HCT116 (cell line): ENCODE results near the gene TPM3. TPM values are rescaled to one million over a fixed set of nuclear protein-coding genes. Genes with fewer than 3 reads are reported as not detected.

Experiments
- ATAC-seq: fragments of 200-7000 bp; cut with Tn5 transposase; 2 replicates; pipeline ENCODE4 v1.9.1; 2020; ENCODE audit warnings: mild to moderate bottlenecking, moderate library complexity
- BruUV-seq: library from RNA; stranded (reverse); fragments of 400-500 nt; replicated peaks from 2 replicates; lab custom pipeline; 2021; lab: Mats Ljungman, UMichigan
- CTCF ChIA-PET: fragments of 300-600 bp; sonication (Branson Sonifier 250); formaldehyde crosslinking; loops from one replicate; lab custom pipeline; 2021; ENCODE audit warnings: antibody characterized with exemption; lab: Charles Lee
- POLR2A ChIA-PET: fragments of 300-600, 350-600 bp; sonication (Branson Sonifier 250); formaldehyde crosslinking; loops from one replicate; lab custom pipeline; 2021; ENCODE audit warnings: antibody characterized with exemption; lab: Charles Lee
- RAD21 ChIA-PET, 2 experiments: fragments of 300-600 bp; sonication (Branson Sonifier 250); formaldehyde crosslinking; loops; one replicate each; lab custom pipeline; 2023; ENCODE audit warnings: low total read pairs in 2 of 2; ENCODE audit not compliant: uncharacterized antibody in 2 of 2, unreplicated experiment in 2 of 2, low non-redundant PET in 1 of 2; lab: Charles Lee
- DNase-seq: peaks from one replicate; pipeline ENCODE4 v3.0.0-alpha.2; 2010; ENCODE audit warnings: low read depth, low spot score
- H2AFZ ChIP-seq: fragments of 200-600 bp; shearing (Covaris generic), sonication (generic); 2 replicates; pipeline ENCODE4 v1.6.1; 2017; ENCODE audit warnings: low read depth, mixed run types, mixed read lengths, antibody characterized with exemption, low read length; ENCODE audit not compliant: poor library complexity, severe bottlenecking
- H3K27ac ChIP-seq: 2 replicates; pipeline ENCODE4 v1.5.1; 2012; ENCODE audit warnings: low read depth, low read length
- H3K27me3 ChIP-seq: fragments of 200-600 bp; sonication (generic); 2 replicates; pipeline ENCODE4 v1.6.1; 2016; ENCODE audit warnings: mixed run types, low read length, mixed read lengths; ENCODE audit not compliant: insufficient read depth
- H3K36me3 ChIP-seq, 2 experiments: fragments of 200-500 bp in 1 of 2; fragments of 200-600 bp in 1 of 2; sonication (Bioruptor generic) in 1 of 2; sonication (generic) in 1 of 2; 2 replicates each; pipeline versions ENCODE4 v1.5.1 to v1.6.1; 2014 to 2016; ENCODE audit warnings: low read length in 2 of 2, inconsistent platforms in 1 of 2, mixed read lengths in 1 of 2, mixed run types in 1 of 2; ENCODE audit not compliant: insufficient read depth in 2 of 2, control insufficient read depth in 1 of 2
- H3K4me1 ChIP-seq, 2 experiments: fragments of 200-600 bp in 1 of 2; sonication (generic) in 1 of 2; 2 replicates each; pipeline versions ENCODE4 v1.5.1 to v1.6.1; 2012 to 2017; ENCODE audit warnings: low read length in 2 of 2, inconsistent platforms in 1 of 2, mild to moderate bottlenecking in 1 of 2, mixed read lengths in 1 of 2, mixed run types in 1 of 2, moderate library complexity in 1 of 2; ENCODE audit not compliant: insufficient read depth in 2 of 2, control insufficient read depth in 1 of 2
- H3K4me2 ChIP-seq: fragments of 200-600 bp; sonication (generic); 2 replicates; pipeline ENCODE4 v1.6.1; 2017; ENCODE audit warnings: mixed run types, low read length, mixed read lengths
- H3K4me3 ChIP-seq, 2 experiments: fragments of 200-600 bp in 1 of 2; sonication (generic) in 1 of 2; replicated peaks in 1 of 2; 2 replicates each; pipeline ENCODE4 v1.5.1; 2011 to 2016; ENCODE audit warnings: low read length in 2 of 2, control low read depth in 1 of 2, low read depth in 1 of 2, mild to moderate bottlenecking in 1 of 2, mixed read lengths in 1 of 2, mixed run types in 1 of 2
- H3K79me2 ChIP-seq: fragments of 200-600 bp; sonication (generic); 2 replicates; pipeline ENCODE4 v1.6.1; 2017; ENCODE audit warnings: mild to moderate bottlenecking, mixed run types, low read length, moderate library complexity, mixed read lengths; ENCODE audit not compliant: insufficient read depth
- H3K9ac ChIP-seq: fragments of 200-600 bp; sonication (generic); 2 replicates; pipeline ENCODE4 v1.6.1; 2016; ENCODE audit warnings: low read length, mixed read lengths
- H3K9me2 ChIP-seq: fragments of 200-600 bp; sonication (generic), shearing (Covaris generic); 2 replicates; pipeline ENCODE4 v1.6.1; 2017; ENCODE audit warnings: mixed run types, mild to moderate bottlenecking, moderate library complexity; ENCODE audit not compliant: insufficient read depth
- H3K9me3 ChIP-seq, 2 experiments: fragments of 200-500 bp in 1 of 2; fragments of 200-600 bp in 1 of 2; sonication (Bioruptor generic) in 1 of 2; sonication (generic) in 1 of 2; 2 replicates each; pipeline ENCODE4 v1.6.1; 2014 to 2017; ENCODE audit warnings: low read length in 2 of 2, mixed read lengths in 2 of 2, inconsistent platforms in 1 of 2, low read depth in 1 of 2, mild to moderate bottlenecking in 1 of 2, mixed run types in 1 of 2, moderate library complexity in 1 of 2; ENCODE audit not compliant: control insufficient read depth in 1 of 2, insufficient read depth in 1 of 2
- H4K20me1 ChIP-seq: fragments of 200-600 bp; sonication (generic), shearing (Covaris generic); 2 replicates; pipeline ENCODE4 v1.6.1; 2017; ENCODE audit warnings: mixed run types, mild to moderate bottlenecking, moderate library complexity; ENCODE audit not compliant: insufficient read depth
- CBX3 ChIP-seq: IDR thresholded peaks from 2 replicates; pipeline ENCODE4 v1.6.1; 2012; ENCODE audit warnings: low read depth
- CEBPB ChIP-seq: IDR thresholded peaks from 2 replicates; pipeline ENCODE4 v1.6.1; 2012; ENCODE audit warnings: low read depth
- EGR1 ChIP-seq: IDR thresholded peaks from 2 replicates; pipeline ENCODE4 v1.6.1; 2012; ENCODE audit warnings: low read depth
- FOSL1 ChIP-seq: IDR thresholded peaks from 2 replicates; pipeline ENCODE4 v1.6.1; 2012; ENCODE audit warnings: low read depth
- RAD21 ChIP-seq: IDR thresholded peaks from 2 replicates; pipeline ENCODE4 v1.6.1; 2012; ENCODE audit warnings: low read depth, mild to moderate bottlenecking
- ZFX ChIP-seq: fragments of 450-650 bp; IDR thresholded peaks from 2 replicates; pipeline ENCODE4 v1.6.1; 2017
- intact Hi-C: fragments of 100-400 bp; cut with micrococcal nuclease; formaldehyde crosslinking; loops from 2 replicates; pipeline ENCODE4 v1.10.0; 2022
- total RNA-seq: library from RNA; stranded (reverse); gene quantifications from one replicate; pipeline ENCODE4 v1.2.1, GENCODE V29; 2021; ENCODE audit not compliant: unreplicated experiment
- TF ChIP-seq, protein P1 (sequence below): IDR thresholded peaks from 2 replicates; pipeline ENCODE4 v1.6.1; 2012

TPM3 gene
- total RNA-seq, 1 experiment from 2014 or later = 457 TPM

DNA sequence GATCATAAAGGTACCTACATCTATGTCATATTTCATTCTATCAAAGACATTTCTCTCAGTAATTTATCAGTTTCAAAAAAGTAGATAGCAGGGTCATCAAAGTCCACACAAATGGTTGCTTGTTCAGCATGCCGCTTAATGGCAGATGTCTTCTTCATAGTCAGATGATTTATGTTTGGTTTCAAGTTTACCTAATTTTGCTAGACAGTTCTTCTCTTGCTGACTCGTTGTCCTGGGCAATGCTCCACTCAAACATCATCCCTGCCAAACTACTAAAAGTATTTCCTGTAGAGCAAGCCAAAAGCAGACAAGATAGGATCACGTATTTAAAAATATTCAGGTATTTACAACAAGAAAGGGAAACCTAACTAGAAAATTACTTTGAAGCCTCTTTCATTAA lies 50.7 kb downstream of the TPM3 start:
- H3K9me3 ChIP-seq = no peaks in the 10 kb centered on the region
- ChIA-PET CTCF (no interaction called here), POLR2A (no interaction called here), RAD21 (no interaction called here)
- intact Hi-C loops = no loop called here
- H2AFZ ChIP-seq = no peak overlapping the region
- BruUV-seq = no TSS peak
- DNase-seq = no peak
- TF ChIP-seq ZFX (no peak), CEBPB (no peak), EGR1 (no peak), FOSL1 (no peak), CBX3 (no peak)
- TF ChIP-seq, protein P1, sequence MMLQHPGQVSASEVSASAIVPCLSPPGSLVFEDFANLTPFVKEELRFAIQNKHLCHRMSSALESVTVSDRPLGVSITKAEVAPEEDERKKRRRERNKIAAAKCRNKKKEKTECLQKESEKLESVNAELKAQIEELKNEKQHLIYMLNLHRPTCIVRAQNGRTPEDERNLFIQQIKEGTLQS = no peak
- H3K4me1 ChIP-seq = no peaks in the 10 kb centered on the region
- no peak overlapping the region for H3K4me2 ChIP-seq
- H3K36me3 ChIP-seq = no peaks in the 10 kb centered on the region
- no peak overlapping the region for H3K4me3 ChIP-seq
- no peaks in the 10 kb centered on the region for H3K9me2 ChIP-seq
- no peak overlapping the region for H3K27ac ChIP-seq
- no peaks in the 10 kb centered on the region for H4K20me1 ChIP-seq
- H3K27me3 ChIP-seq = no peaks in the 10 kb centered on the region
- no peaks in the 10 kb centered on the region for H3K79me2 ChIP-seq
- ATAC-seq = no peak
- no peak overlapping the region for H3K9ac ChIP-seq

DNA sequence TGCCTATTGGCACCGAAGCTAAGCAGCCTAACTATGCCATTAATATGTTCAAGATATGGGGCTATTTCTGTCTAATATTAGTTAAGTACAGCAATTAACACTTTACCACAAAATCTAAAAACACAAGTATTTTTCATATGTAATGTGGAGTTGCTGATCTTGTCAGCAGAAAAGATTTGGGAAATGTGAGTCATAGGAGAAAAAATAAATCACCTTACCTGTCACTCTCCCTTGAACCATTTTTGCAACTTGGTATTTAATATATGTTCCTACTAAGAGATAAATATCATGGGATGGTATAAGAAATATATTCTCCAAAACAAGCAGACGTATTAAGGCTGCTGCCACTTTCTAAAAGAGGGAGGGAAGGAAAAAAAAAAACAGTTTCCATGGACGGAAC lies 54.0 kb downstream of the TPM3 start:
- CTCF ChIA-PET = no interaction called here

More for the DNA sequence above, 54.0 kb downstream of the TPM3 start:
- TF ChIP-seq RAD21 = no peak
- TF ChIP-seq FOSL1 = peak; percentile 17; the same call in 1 of the 2 replicates
- TF ChIP-seq, all 23 proteins: peak for 1
- POLR2A ChIA-PET = no interaction called here
- no peaks in the 10 kb centered on the region for H3K4me1 ChIP-seq
- no peak overlapping the region for H2AFZ ChIP-seq
- ATAC-seq (no peak), DNase-seq (no peak)
- intact Hi-C loops = no loop called here
- H3K27me3 ChIP-seq = no peaks in the 10 kb centered on the region
- no peak overlapping the region for H3K4me2 ChIP-seq
- H3K36me3 ChIP-seq = no peaks in the 10 kb centered on the region
- RAD21 ChIA-PET = no interaction called here
- no peaks in the 10 kb centered on the region for H4K20me1 ChIP-seq
- no TSS peak for BruUV-seq
- H3K4me3 ChIP-seq = no peak overlapping the region
- H3K79me2 ChIP-seq = no peaks in the 10 kb centered on the region
- H3K9me2 ChIP-seq = no peaks in the 10 kb centered on the region
- no peak overlapping the region for H3K9ac ChIP-seq
- H3K27ac ChIP-seq = no peak overlapping the region
- H3K9me3 ChIP-seq = no peaks in the 10 kb centered on the region
